Activated B cell treated with CpG ODN at 0.5 μM for 24 hours (primary cell): ENCODE measurements around the gene ANXA3. TPM values are rescaled to one million over a fixed set of nuclear protein-coding genes. Genes with fewer than 3 reads are reported as not detected.
A peak's percentile ranks its signal among the peaks of the same experiment; 100 is the strongest.

Experiments used
- ATAC-seq: fragments of 200-7000 bp; cut with Tn5 transposase; one replicate; pipeline ENCODE4 v1.10.0; 2021; ENCODE audit warnings: low read depth, mild to moderate bottlenecking, moderate library complexity
- CTCF ChIA-PET: fragments of 350-600 bp; sonication (Branson Sonifier 250); formaldehyde crosslinking; loops from one replicate; lab custom pipeline; 2021; ENCODE audit warnings: antibody characterized with exemption; lab: Charles Lee
- POLR2A ChIA-PET: fragments of 350-600 bp; sonication (Branson Sonifier 250); formaldehyde crosslinking; loops from one replicate; lab custom pipeline; 2021; ENCODE audit warnings: antibody characterized with exemption; lab: Charles Lee
- DNase-seq: peaks from one replicate; pipeline ENCODE4 v3.0.0; 2022
- H3K27ac Mint-ChIP-seq: one replicate; pipeline ENCODE4 v1.8.0; 2020; ENCODE audit warnings: mixed read lengths
- H3K27me3 Mint-ChIP-seq: one replicate; pipeline ENCODE4 v1.8.0; 2021; ENCODE audit warnings: mixed read lengths
- H3K36me3 Mint-ChIP-seq: one replicate; pipeline ENCODE4 v1.8.0; 2021; ENCODE audit warnings: low read depth, mixed read lengths
- H3K4me1 Mint-ChIP-seq: one replicate; pipeline ENCODE4 v1.8.0; 2021; ENCODE audit warnings: mixed read lengths
- H3K4me3 Mint-ChIP-seq: one replicate; pipeline ENCODE4 v1.8.0; 2020; ENCODE audit warnings: mild to moderate bottlenecking, mixed read lengths
- H3K9me3 Mint-ChIP-seq: one replicate; pipeline ENCODE4 v1.8.0; 2020; ENCODE audit warnings: mixed read lengths
- CTCF ChIP-seq: fragments of 200-600 bp; IDR thresholded peaks from one replicate; pipeline ENCODE4 v1.8.0; 2022; ENCODE audit warnings: antibody characterized with exemption, mild to moderate bottlenecking
- intact Hi-C: fragments of 100-400 bp; cut with micrococcal nuclease; formaldehyde crosslinking; loops from one replicate; pipeline ENCODE4 v1.15.1; 2024
- total RNA-seq: library from RNA; stranded (reverse); gene quantifications from 2 replicates; pipeline ENCODE4 v1.2.3, GENCODE V29; 2022

ANXA3 gene
- total RNA-seq, 1 donor from 2014 or later = 0.67 TPM

DNA sequence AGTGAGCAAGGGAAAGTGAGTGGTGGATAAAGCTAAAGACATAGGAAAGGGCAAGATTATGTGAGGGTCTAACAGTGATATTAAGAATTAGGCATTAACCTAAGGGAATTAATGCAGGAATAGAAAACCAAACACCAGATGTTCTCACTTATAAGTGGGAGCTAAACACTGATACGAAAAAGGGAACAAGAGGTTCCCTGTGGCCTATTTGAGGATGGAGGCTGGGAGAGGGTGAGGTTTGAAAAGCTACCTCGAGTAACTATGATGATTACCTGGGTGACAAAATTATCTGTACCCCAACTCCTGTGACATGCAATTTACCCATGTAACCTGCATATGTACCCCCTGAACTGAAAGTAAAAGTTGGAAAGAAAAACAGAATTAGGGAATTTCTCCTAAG is 79.0 kb downstream of the ANXA3 start:
- peaks cover 2% of the 10 kb centered on the region for H3K36me3 Mint-ChIP-seq
- POLR2A ChIA-PET = interaction anchor here (1.0 to 3.5 kb wide), 6 partner anchors 15 to 146 kb away, joined by 3 to 26 read pairs (median 12); partner anchors contain the start of gene BMP2K
- H3K4me3 Mint-ChIP-seq = peak overlapping the region; percentile 7
- H3K27me3 Mint-ChIP-seq = no peaks in the 10 kb centered on the region
- CTCF ChIA-PET = interaction anchor here (0.9 to 1.8 kb wide), 2 partner anchors 16 to 17 kb away, joined by 3 to 14 read pairs; no protein-coding TSS in a partner anchor
- no peaks in the 10 kb centered on the region for H3K9me3 Mint-ChIP-seq
- intact Hi-C loops = loop anchor here (1.0 to 2.0 kb wide), 2 partner anchors 8 to 14 kb away; no protein-coding TSS in a partner anchor
- no peak for TF ChIP-seq CTCF
- ATAC-seq (no peak), DNase-seq (no peak)
- peak overlapping the region; percentile 94 for H3K27ac Mint-ChIP-seq
- peaks cover 86% of the 10 kb centered on the region for H3K4me1 Mint-ChIP-seq

GRCh38 chr4:78634011-78634664 is 82.6 kb downstream of the ANXA3 start:
- CTCF ChIA-PET = interaction anchor here (1.6 to 1.8 kb wide), 2 partner anchors 11 to 21 kb away, joined by 5 to 13 read pairs; no protein-coding TSS in a partner anchor
- no peak for TF ChIP-seq CTCF
- intact Hi-C loops = no loop called here
- Mint-ChIP-seq H3K36me3 (peaks cover 2% of the 10 kb centered on the region), H3K4me3 (peak overlapping the region; percentile 12), H3K27ac (peak overlapping the region; percentile 77), H3K9me3 (no peaks in the 10 kb centered on the region), H3K4me1 (peaks cover 78% of the 10 kb centered on the region), H3K27me3 (no peaks in the 10 kb centered on the region)
- no peak for DNase-seq
- POLR2A ChIA-PET = interaction anchor here (1.0 to 1.2 kb wide), 3 partner anchors 8 to 143 kb away, joined by 3 to 7 read pairs (median 5); partner anchors contain the start of gene BMP2K
- ATAC-seq = no peak

DNA sequence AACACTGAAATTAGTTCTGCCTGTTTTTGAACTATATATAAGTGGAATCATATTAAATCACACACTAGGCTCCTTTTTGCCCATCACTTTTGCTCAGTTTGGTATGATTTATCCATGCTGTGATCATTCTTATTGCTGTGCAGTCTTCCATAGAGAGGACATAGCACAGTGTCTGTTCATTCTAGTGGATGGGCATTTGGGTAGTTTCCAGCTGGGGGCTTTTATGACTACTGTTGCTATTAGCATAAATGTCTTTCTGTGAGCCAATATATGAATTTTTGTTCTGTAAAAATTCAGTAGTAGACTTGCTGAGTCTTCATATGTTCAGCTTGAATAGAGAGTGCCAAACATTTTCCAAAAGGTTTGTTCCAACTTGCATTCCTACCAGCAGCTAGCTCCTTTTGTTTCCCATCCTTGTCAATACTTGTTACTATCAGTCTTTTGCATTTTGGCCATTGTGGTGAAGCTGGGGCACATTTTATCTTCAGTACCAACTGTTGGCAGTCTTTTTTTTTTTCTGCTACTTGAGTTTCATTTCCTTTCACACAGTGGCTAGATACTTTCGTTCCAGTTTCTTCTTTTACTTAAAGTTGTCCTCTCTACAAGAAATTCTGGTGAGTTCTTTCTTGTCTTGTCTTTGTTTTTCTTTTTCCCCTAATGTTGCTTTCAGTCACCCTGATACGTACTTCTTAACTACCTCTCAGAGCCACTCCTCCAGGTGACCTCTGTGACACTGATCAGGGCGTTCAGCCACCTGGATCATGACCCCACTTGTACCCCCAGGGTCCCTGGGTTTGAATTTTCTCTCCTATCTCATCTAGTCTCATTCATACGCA is 87.0 kb downstream of the ANXA3 start:
- Mint-ChIP-seq H3K4me3 (peak overlapping the region; percentile 62), H3K27ac (peak overlapping the region; percentile 93), H3K27me3 (no peaks in the 10 kb centered on the region), H3K9me3 (no peaks in the 10 kb centered on the region), H3K4me1 (peaks cover 71% of the 10 kb centered on the region), H3K36me3 (no peaks in the 10 kb centered on the region)
- DNase-seq = no peak
- peak; percentile 78 for ATAC-seq
- POLR2A ChIA-PET = interaction anchor here (0.7 to 2.8 kb wide), 8 partner anchors 10 to 199 kb away, joined by 3 to 16 read pairs (median 3); partner anchors contain the start of gene BMP2K
- CTCF ChIA-PET = interaction anchor here (2.6 to 2.7 kb wide), 2 partner anchors 25 to 28 kb away, joined by 5 to 16 read pairs; no protein-coding TSS in a partner anchor
- intact Hi-C loops = loop anchor here (1.0 kb wide), 2 partner anchors 8 to 24 kb away; no protein-coding TSS in a partner anchor
- TF ChIP-seq CTCF = no peak

DNA sequence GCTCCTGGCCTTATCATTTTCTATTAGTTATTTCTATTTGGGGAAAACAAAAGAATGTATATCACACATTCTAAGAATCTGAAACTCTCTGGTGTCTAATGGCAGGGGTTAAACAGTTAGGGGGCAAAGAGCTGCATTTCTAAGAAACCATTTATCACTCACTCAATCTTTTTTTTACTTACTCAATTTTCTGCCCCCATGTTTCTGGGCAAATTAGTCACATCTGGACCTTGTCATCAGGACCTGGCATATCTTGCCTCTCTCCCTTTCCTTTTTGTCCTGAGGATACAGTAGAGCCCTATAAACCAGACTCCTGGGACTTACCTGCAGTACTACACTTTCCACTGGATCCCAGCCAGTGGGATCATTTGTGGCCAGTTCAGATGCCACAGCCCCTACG is 89.1 kb downstream of the ANXA3 start:
- Mint-ChIP-seq H3K9me3 (no peaks in the 10 kb centered on the region), H3K27ac (peak overlapping the region; percentile 85), H3K4me3 (no peak overlapping the region), H3K4me1 (peaks cover 76% of the 10 kb centered on the region), H3K27me3 (no peaks in the 10 kb centered on the region), H3K36me3 (no peaks in the 10 kb centered on the region)
- intact Hi-C loops = no loop called here
- ChIA-PET POLR2A (interaction anchor here (1.4 kb wide), 1 partner anchor 109 kb away, joined by 4 read pairs; no protein-coding TSS in a partner anchor), CTCF (interaction anchor here (6.2 kb wide), 1 partner anchor 27 kb away, joined by 51 read pairs; no protein-coding TSS in a partner anchor)
- DNase-seq (no peak), ATAC-seq (no peak)
- TF ChIP-seq CTCF = no peak
